GM23248 (cell line): ENCODE data around the gene ZNF474. TPM values are rescaled to one million over a fixed set of nuclear protein-coding genes. Genes with fewer than 3 reads are reported as not detected.

Source experiments
- DNase-seq: peaks from one replicate; pipeline ENCODE4 v3.0.0-alpha.2; 2015
- H2AFZ ChIP-seq: fragments of 200-600 bp; sonication (generic); 2 replicates; pipeline ENCODE4 v1.6.1; 2016; ENCODE audit warnings: antibody characterized with exemption
- H3F3A ChIP-seq: fragments of 200-600 bp; sonication (generic); 2 replicates; pipeline ENCODE4 v1.6.1; 2016; ENCODE audit warnings: mild to moderate bottlenecking, antibody characterized with exemption, mixed run types; ENCODE audit not compliant: insufficient read depth
- H3K27ac ChIP-seq: fragments of 200-600 bp; sonication (generic); 2 replicates; pipeline ENCODE4 v1.5.1; 2016; ENCODE audit warnings: mild to moderate bottlenecking
- H3K27me3 ChIP-seq: fragments of 200-600 bp; sonication (generic); replicated peaks from 2 replicates; pipeline ENCODE4 v1.6.1; 2016; ENCODE audit warnings: mild to moderate bottlenecking; ENCODE audit not compliant: insufficient read depth
- H3K36me3 ChIP-seq: fragments of 200-600 bp; sonication (generic); 2 replicates; pipeline ENCODE4 v1.6.1; 2016; ENCODE audit warnings: low read depth, mild to moderate bottlenecking
- H3K4me1 ChIP-seq: fragments of 200-600 bp; sonication (generic); 2 replicates; pipeline ENCODE4 v1.6.1; 2016; ENCODE audit warnings: mild to moderate bottlenecking; ENCODE audit not compliant: insufficient read depth
- H3K4me2 ChIP-seq: fragments of 200-600 bp; sonication (generic); one replicate; pipeline ENCODE4 v1.6.1; 2016; ENCODE audit warnings: mild to moderate bottlenecking; ENCODE audit not compliant: unreplicated experiment
- H3K4me3 ChIP-seq: fragments of 200-600 bp; sonication (generic); 2 replicates; pipeline ENCODE4 v1.5.1; 2016; ENCODE audit warnings: mild to moderate bottlenecking
- H3K79me2 ChIP-seq: fragments of 200-600 bp; sonication (generic); 2 replicates; pipeline ENCODE4 v1.6.1; 2016; ENCODE audit warnings: mild to moderate bottlenecking; ENCODE audit not compliant: insufficient read depth
- H3K9ac ChIP-seq: fragments of 200-600 bp; sonication (generic); 2 replicates; pipeline ENCODE4 v1.6.1; 2016; ENCODE audit warnings: mild to moderate bottlenecking
- H3K9me2 ChIP-seq: fragments of 200-600 bp; sonication (generic); 2 replicates; pipeline ENCODE4 v1.6.1; 2016; ENCODE audit warnings: mixed run types, mild to moderate bottlenecking, moderate library complexity; ENCODE audit not compliant: insufficient read depth
- H3K9me3 ChIP-seq: fragments of 200-600 bp; sonication (generic); one replicate; pipeline ENCODE4 v1.6.1; 2017; ENCODE audit warnings: low read depth
- H4K20me1 ChIP-seq: fragments of 200-600 bp; sonication (generic); 2 replicates; pipeline ENCODE4 v1.6.0; 2016; ENCODE audit not compliant: insufficient read depth
- EZH2 ChIP-seq: fragments of 200-600 bp; sonication (generic); IDR thresholded peaks from 2 replicates; pipeline ENCODE4 v1.6.1; 2018; ENCODE audit warnings: antibody characterized with exemption, mild to moderate bottlenecking; ENCODE audit not compliant: insufficient read depth, poor library complexity, severe bottlenecking
- EZH2phosphoT487 ChIP-seq: fragments of 200-600 bp; sonication (generic); IDR thresholded peaks from 2 replicates; pipeline ENCODE4 v1.6.1; 2018; ENCODE audit warnings: antibody characterized with exemption, moderate library complexity, mild to moderate bottlenecking, low read depth; ENCODE audit not compliant: insufficient read depth
- WGBS, 2 experiments: methylation state at CpG; one replicate each; pipeline ENCODE4 v1.1.6; 2015 to 2017; ENCODE audit warnings: low lambda C conversion rate in 2 of 2, low coverage in 1 of 2; ENCODE audit errors: missing lambda C conversion rate in 2 of 2; 5-methylcytosine and 5-hydroxymethylcytosine counted together
- in situ Hi-C: fragments of 300-500 bp; cut with MboI; formaldehyde crosslinking; loops from 2 replicates; pipeline ENCODE4 v1.15.0; 2020
- polyA plus RNA-seq: library from polyadenylated mRNA; unstranded; fragments of >200 nt; fragmentation: Nextera tagmentation; extraction: Ambion mirVana; gene quantifications from 2 replicates; pipeline ENCODE4 v1.2.1, GENCODE V29; 2016
- total RNA-seq: library from RNA; depleted of rRNA; stranded (reverse); fragments of >200 nt; shearing (Covaris generic); gene quantifications from 2 replicates; pipeline ENCODE4 v1.2.3, GENCODE V29; 2014

ZNF474 gene
- total and polyA plus RNA-seq, 2 experiments from 2014 or later = 0.21 to 0.43 TPM

DNA sequence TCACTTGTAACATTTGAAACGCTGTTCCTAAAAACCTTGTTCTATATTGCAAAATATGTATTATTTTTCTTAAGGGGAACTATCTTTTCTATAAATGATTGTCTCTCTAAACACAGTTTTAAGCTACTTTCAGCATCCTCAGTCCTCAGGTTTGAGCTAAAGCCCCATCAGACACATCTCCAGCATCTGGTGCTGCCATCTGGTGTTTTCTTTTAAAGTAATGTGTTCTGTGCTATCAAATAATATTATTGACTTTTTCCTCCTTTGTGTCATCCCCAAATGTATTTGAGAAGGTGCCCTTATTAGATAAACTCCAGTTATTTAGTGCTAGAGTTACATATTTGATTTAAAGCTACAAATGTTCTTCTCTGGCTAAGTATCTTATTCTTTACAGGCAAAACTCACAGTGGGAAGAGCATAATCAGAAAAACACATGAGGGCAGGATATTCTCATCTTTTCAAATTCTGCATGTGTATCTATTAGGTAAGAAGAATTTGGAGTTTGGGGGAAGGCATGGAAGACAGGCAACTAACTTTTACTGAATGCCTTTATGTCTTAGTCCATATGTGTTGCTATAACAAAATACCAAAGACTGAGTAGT lies 27.5 kb downstream of the ZNF474 start:
- peak; percentile 82 for DNase-seq
- peaks cover 46% of the 10 kb centered on the region for H3K4me1 ChIP-seq
- WGBS, 2 experiments = 23 to 50% methylated on average over 1 of the region's 1 CpG
- H3K36me3 ChIP-seq = no peaks in the 10 kb centered on the region
- no peaks in the 10 kb centered on the region for H3K9me3 ChIP-seq
- no peak overlapping the region for H3K4me2 ChIP-seq
- no peaks in the 10 kb centered on the region for H3K27me3 ChIP-seq
- H3K27ac ChIP-seq = no peak overlapping the region
- no peak overlapping the region for H2AFZ ChIP-seq
- H3K79me2 ChIP-seq = no peaks in the 10 kb centered on the region
- in situ Hi-C loops = loop anchor here (25.0 kb wide), 1 partner anchor 195 kb away; the partner anchor contains the start of gene SRFBP1
- no peaks in the 10 kb centered on the region for H3K9me2 ChIP-seq
- H3K9ac ChIP-seq = no peak overlapping the region
- H4K20me1 ChIP-seq = no peaks in the 10 kb centered on the region
- no peak overlapping the region for H3K4me3 ChIP-seq
- TF ChIP-seq EZH2 = no peak
- TF ChIP-seq EZH2phosphoT487 = no peak
- H3F3A ChIP-seq = peaks cover 50% of the 10 kb centered on the region

DNA sequence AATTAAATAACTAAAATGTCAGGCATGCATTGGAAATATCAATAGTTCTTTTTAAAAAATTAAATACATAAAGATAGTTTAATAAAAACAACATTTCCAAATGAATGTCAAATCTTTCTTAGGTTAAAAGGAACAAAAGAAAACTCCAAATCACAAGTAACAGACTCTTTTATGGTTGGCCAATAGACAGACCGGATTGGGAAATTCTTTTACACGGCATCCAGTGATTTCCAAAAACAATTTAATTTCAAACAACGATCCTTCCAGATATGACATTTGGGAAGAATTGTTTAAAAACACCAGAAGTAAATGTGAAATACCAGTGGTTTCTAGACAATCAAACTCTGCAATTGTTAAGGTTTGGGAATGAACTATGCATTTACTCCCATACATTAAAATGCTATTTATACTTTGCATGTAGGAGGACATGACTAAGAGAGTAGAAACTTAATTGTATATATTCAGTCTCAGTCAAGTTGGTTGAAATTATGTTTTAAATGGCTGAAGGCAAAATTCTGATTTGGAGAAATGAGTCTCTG lies 32.8 kb downstream of the ZNF474 start:
- H3K4me3 ChIP-seq = no peak overlapping the region
- DNase-seq = peak; percentile 56
- peak overlapping the region; percentile 93 for H3K27ac ChIP-seq
- H3K4me1 ChIP-seq = peaks cover 48% of the 10 kb centered on the region
- 6 to 16% methylated on average over 3 of the region's 3 CpGs for WGBS, 2 experiments
- H3K9me2 ChIP-seq = no peaks in the 10 kb centered on the region
- in situ Hi-C loops = loop anchor here (25.0 kb wide), 1 partner anchor 200 kb away; the partner anchor contains the start of gene SRFBP1
- no peaks in the 10 kb centered on the region for H4K20me1 ChIP-seq
- H3K27me3 ChIP-seq = no peaks in the 10 kb centered on the region
- H3K9me3 ChIP-seq = no peaks in the 10 kb centered on the region
- peaks cover 53% of the 10 kb centered on the region for H3F3A ChIP-seq
- H3K79me2 ChIP-seq = no peaks in the 10 kb centered on the region
- no peaks in the 10 kb centered on the region for H3K36me3 ChIP-seq
- TF ChIP-seq EZH2 (no peak), EZH2phosphoT487 (no peak)
- peak overlapping the region; percentile 76 for H3K4me2 ChIP-seq
- peak overlapping the region; percentile 40 for H2AFZ ChIP-seq
- H3K9ac ChIP-seq = peak overlapping the region; percentile 63

DNA sequence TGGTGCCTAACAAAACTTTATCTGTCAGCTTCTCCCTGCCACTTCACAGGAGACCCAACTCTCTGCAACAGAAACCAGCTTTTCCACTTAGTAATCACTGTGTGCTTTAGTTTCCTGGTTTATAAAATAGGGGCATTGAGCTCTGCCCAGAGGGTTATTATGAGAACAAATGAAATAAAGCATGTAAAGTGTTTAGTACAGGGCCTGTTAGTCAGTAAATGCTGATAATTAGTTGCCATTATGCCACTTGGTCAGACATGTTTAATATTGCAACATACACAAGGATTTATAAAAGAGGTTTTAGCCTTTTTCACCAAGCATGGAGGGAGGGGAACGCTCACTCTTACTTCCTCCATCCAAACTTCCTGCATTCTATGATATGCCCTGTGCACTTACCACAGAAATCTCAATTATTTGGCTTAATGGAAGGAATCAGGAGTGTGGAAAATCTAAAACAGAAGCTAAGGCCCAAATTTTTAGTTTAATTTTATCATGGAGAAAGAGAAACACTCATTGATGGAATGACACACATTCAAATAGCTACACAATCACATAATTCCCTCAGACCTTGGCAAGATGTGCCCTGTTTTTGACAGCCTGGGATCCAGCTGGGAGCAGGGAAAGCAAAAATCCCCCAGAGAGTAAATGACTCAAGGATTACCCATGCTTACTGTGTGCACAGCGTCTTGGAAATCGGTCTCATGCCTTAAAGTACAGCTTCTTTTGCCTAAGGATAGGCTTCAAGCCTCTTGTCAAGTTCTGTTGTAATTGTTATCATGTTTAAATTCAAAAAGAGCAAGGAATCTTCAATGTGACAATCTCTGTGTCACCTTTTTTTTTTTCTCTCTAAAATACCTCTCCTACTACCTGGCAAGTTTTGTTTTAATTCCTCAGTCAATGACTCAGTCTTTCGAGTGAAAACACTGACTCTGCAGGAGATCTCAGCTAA lies 34.0 kb downstream of the ZNF474 start:
- TF ChIP-seq EZH2 (no peak), EZH2phosphoT487 (no peak)
- no peaks in the 10 kb centered on the region for H4K20me1 ChIP-seq
- DNase-seq = peak; percentile 97
- H3K79me2 ChIP-seq = no peaks in the 10 kb centered on the region
- peaks cover 48% of the 10 kb centered on the region for H3K4me1 ChIP-seq
- peak overlapping the region; percentile 40 for H2AFZ ChIP-seq
- no peaks in the 10 kb centered on the region for H3K27me3 ChIP-seq
- in situ Hi-C loops = loop anchor here (25.0 kb wide), 1 partner anchor 201 kb away; the partner anchor contains the start of gene SRFBP1
- no peaks in the 10 kb centered on the region for H3K36me3 ChIP-seq
- H3K9me3 ChIP-seq = no peaks in the 10 kb centered on the region
- H3K9ac ChIP-seq = peak overlapping the region; percentile 63
- H3K27ac ChIP-seq = peak overlapping the region; percentile 93
- 0 to 1% methylated on average over 4 of the region's 4 CpGs for WGBS, 2 experiments
- peaks cover 53% of the 10 kb centered on the region for H3F3A ChIP-seq
- no peaks in the 10 kb centered on the region for H3K9me2 ChIP-seq
- peak overlapping the region; percentile 76 for H3K4me2 ChIP-seq
- peak overlapping the region; percentile 48 for H3K4me3 ChIP-seq

DNA sequence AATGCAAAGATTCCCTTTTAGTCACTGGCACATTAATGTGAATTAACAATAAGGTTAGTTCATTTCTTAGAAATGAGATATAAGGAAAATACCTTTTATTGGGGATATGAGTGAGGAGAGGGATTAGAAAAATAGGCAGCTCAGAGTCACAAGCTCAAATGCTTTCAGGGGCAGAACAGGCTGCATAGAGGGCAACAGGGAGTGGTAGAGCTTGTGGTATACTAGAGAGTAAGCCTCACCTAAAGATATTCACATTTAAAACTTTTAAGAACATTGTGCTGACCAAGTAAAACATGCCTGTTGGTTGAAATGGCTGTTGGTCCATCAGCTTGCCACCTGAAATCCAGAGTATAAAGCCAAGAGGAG lies 34.7 kb downstream of the ZNF474 start:
- Histone ChIP-seq H3K4me2 (peak overlapping the region; percentile 76), H3K36me3 (no peaks in the 10 kb centered on the region), H3K9me2 (no peaks in the 10 kb centered on the region), H3F3A (peaks cover 53% of the 10 kb centered on the region), H2AFZ (no peak overlapping the region), H3K4me3 (peak overlapping the region; percentile 48), H3K4me1 (peaks cover 48% of the 10 kb centered on the region), H3K9me3 (no peaks in the 10 kb centered on the region), H3K79me2 (no peaks in the 10 kb centered on the region), H3K27ac (peak overlapping the region; percentile 93), H3K27me3 (no peaks in the 10 kb centered on the region), H3K9ac (peak overlapping the region; percentile 63), H4K20me1 (no peaks in the 10 kb centered on the region)
- TF ChIP-seq EZH2 = no peak
- TF ChIP-seq EZH2phosphoT487 = no peak
- no peak for DNase-seq
- in situ Hi-C loops = loop anchor here (25.0 kb wide), 1 partner anchor 202 kb away; the partner anchor contains the start of gene SRFBP1
